ENCODE data around the gene CRB2.

- TF ChIP-seq CTCF (IDR thresholded peaks at IDR 0.05; ENCODE audit: poor library complexity) (no peak), EZH2 (IDR thresholded peaks at IDR 0.05; ENCODE audit: borderline replicate concordance) (no peak), EZH2phosphoT487 (IDR thresholded peaks at IDR 0.05; ENCODE audit: low read depth, severe bottlenecking, unreplicated experiment) (no peak)
Measured at GRCh38 chr9:123426406-123426805, 70.4 kb downstream of the CRB2 start.
